OCI-LY3 (cell line): ENCODE measurements around the gene KATNB1.

Experiments used
- EZH2phosphoT487 ChIP-seq: fragments of 200-600 bp; shearing (Covaris generic); IDR thresholded peaks from 2 replicates; pipeline ENCODE4 v1.6.1; 2018; ENCODE audit warnings: antibody characterized with exemption, mixed run types, low read depth
- TF ChIP-seq, protein P1 (sequence below): fragments of 200-600, 300-600 bp; sonication (generic); IDR thresholded peaks from 2 replicates; pipeline ENCODE4 v1.5.1; 2014; ENCODE audit warnings: antibody characterized with exemption, low read length, low read depth

- TF ChIP-seq, protein P1, sequence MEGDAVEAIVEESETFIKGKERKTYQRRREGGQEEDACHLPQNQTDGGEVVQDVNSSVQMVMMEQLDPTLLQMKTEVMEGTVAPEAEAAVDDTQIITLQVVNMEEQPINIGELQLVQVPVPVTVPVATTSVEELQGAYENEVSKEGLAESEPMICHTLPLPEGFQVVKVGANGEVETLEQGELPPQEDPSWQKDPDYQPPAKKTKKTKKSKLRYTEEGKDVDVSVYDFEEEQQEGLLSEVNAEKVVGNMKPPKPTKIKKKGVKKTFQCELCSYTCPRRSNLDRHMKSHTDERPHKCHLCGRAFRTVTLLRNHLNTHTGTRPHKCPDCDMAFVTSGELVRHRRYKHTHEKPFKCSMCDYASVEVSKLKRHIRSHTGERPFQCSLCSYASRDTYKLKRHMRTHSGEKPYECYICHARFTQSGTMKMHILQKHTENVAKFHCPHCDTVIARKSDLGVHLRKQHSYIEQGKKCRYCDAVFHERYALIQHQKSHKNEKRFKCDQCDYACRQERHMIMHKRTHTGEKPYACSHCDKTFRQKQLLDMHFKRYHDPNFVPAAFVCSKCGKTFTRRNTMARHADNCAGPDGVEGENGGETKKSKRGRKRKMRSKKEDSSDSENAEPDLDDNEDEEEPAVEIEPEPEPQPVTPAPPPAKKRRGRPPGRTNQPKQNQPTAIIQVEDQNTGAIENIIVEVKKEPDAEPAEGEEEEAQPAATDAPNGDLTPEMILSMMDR = no peak
- TF ChIP-seq EZH2phosphoT487 = no peak
Observed at GRCh38 chr16:57699899-57700298, 35.7 kb upstream of the KATNB1 start.
